ENCODE measurements around the gene MISFA. TPM values are rescaled to one million over a fixed set of nuclear protein-coding genes. Genes with fewer than 3 reads are reported as not detected.
"Not testable (repeated sequence)": the region's sequence is repeated elsewhere in the genome, so short reads cannot be mapped to it uniquely, and the experiment has no call there.

Gene MISFA
- total and polyA plus RNA-seq, 8 donors = 0.63 to 4.1 (median 1.4) TPM

DNA sequence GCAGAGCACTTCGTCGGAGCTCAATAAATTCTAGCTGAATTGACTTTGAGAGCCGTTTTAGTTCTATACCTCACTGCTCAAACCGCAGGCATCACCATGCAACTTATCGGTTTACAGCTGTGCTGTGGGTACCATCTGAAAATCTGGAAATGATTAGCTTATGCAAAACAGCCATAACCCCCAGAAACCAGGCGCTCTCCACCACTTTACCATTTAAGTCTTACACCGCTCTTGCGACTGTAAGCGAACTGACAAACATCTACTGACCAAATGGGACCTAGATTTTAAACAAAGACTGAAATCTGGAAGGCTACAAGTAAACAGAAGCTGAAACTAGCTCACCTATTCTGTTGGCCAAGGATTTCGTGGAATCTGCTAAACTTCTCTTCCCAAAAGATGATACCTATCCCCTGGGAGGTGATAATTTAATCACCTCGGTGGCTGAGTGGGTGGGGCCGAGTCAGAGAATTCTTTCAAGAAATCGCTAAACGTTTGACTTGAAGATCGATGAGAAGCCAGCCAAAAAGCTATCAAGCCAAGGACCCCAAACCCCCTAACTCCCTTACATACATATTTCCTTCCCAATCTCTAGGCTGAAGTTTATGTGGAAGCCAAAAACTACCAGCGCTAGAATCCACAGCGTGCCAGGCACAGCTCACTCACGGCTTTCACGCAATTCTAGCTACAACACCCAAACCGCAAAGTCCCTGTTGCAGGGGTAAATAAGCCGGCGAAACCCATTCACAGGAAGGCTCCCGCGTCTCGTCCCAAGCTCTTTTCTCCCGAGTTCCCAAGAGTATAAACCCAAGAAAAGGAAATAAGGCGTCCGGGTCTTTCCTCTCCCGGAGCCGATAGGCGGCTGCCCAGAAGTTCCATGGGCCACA lies 33.9 kb downstream of the MISFA start:
- ATAC-seq (peak in 2 of 4 donors; percentile 1 to 2), FAIRE-seq (no peak), DNase-seq (no peak)
- intact Hi-C loops (cut with DNase I) = no loop called here
- no peaks in the 10 kb centered on the region for H3K36me3 ChIP-seq
- no peaks in the 10 kb centered on the region for H3K9me3 ChIP-seq
- TF ChIP-seq CTCF (IDR thresholded peaks at IDR 0.05) = no peak
- peak overlapping the region; percentile 86 to 93 (median 92) for H3K27ac ChIP-seq
- WGBS, 2 donors = 2 to 4% methylated on average over 31 of the region's 31 CpGs
- H3K27me3 ChIP-seq = no peaks in the 10 kb centered on the region
- H3K4me3 ChIP-seq = peak overlapping the region; percentile 75 to 89 (median 78)
- H3K4me1 ChIP-seq = peaks cover 7 to 12% (median 11%) of the 10 kb centered on the region in 3 donors

DNA sequence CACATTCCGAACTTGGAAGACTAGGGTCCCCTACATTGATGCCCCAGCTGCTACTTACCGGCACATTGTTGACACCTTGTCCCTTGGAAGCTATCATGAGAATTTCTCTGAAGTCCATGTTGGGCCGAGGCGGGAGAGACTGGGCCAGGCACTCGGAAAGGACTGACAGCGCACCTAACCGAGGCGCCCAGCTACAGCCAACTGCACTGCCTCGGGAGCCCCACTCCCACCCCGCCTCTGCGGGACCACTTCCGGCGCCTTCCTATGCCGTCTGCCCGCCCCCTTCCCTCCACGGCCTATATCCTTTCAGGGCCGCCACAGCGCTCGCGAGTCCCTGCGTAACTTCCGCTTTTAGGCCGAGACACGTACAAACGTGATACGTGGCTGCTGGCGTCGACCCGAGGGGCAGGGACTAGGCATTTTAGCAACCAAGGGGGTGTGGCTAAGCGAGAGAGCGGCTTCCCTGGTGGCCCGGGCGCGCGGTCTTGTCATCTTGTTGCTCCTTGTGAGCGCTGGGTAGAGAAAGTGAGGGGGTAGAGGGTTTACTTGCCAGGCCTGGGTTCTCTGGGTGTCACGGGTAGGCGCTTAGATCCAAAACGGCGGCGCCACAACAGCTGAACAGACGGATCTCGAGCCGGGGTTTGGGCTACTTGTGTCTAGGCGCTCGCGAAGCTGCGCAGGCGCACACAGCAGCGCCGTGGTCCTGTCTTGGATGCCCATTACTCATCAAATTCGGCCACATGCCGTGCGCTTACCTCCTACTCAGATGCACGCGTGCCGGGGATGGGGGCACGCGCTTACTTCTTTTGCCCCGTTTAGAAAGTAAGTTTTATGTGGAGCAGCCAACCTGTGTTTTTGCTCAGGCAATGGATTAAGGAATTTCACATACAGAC lies 34.8 kb downstream of the MISFA start, which contains the start of gene SPTY2D1:
Gene SPTY2D1, minus strand, starts transcription at position 203 of the 893 bp plus-strand sequence. Its CDS starts 85 bp downstream, at position 118.
- peak; percentile 88 for FAIRE-seq
- peaks cover 7 to 12% (median 11%) of the 10 kb centered on the region in 3 donors for H3K4me1 ChIP-seq
- 0% methylated on average over 60 of the region's 60 CpGs for WGBS, 2 donors
- ATAC-seq = peak; percentile 97 to 100 (median 98)
- peak within 1 kb of the TSS; percentile 75 to 89 (median 78) for H3K4me3 ChIP-seq
- TF ChIP-seq CTCF (IDR thresholded peaks at IDR 0.05) = no peak
- no peaks in the 10 kb centered on the region for H3K9me3 ChIP-seq
- no peaks in the 10 kb centered on the region for H3K27me3 ChIP-seq
- peak within 1 kb of the TSS; percentile 86 to 93 (median 92) for H3K27ac ChIP-seq
- H3K36me3 ChIP-seq = no peaks in the 10 kb centered on the region
- DNase-seq = peak; percentile 93 to 100 (median 98)
- intact Hi-C loops (cut with DNase I) = no loop called here

- H3K4me3 ChIP-seq = no peak overlapping the region
- no peaks in the 10 kb centered on the region for H3K4me1 ChIP-seq
- H3K27me3 ChIP-seq = no peaks in the 10 kb centered on the region
- WGBS, 2 donors = 24 to 32% methylated on average over 1 of the region's 1 CpG
- no peaks in the 10 kb centered on the region for H3K9me3 ChIP-seq
- H3K27ac ChIP-seq = no peak overlapping the region
- no peaks in the 10 kb centered on the region for H3K36me3 ChIP-seq
- no peak for TF ChIP-seq CTCF (IDR thresholded peaks at IDR 0.05)
- DNase-seq (no peak), FAIRE-seq (no peak), ATAC-seq (no peak)
- intact Hi-C loops (cut with DNase I) = no loop called here
These were observed 42.1 kb downstream of the MISFA start for GRCh38 chr11:18641677-18642076.

- intact Hi-C loops (cut with DNase I) = not testable (repeated sequence)
These were observed 43.4 kb downstream of the MISFA start for GRCh38 chr11:18643034-18643433.

GRCh38 chr11:18650353-18650752 lies 50.8 kb downstream of the MISFA start:
- no peaks in the 10 kb centered on the region for H3K9me3 ChIP-seq
- ATAC-seq (no peak), FAIRE-seq (no peak), DNase-seq (no peak)
- H3K27me3 ChIP-seq = no peaks in the 10 kb centered on the region
- intact Hi-C loops (cut with DNase I) = no loop called here
- H3K4me3 ChIP-seq = no peak overlapping the region
- WGBS, 2 donors = 65 to 67% methylated on average over 4 of the region's 4 CpGs
- no peak overlapping the region for H3K27ac ChIP-seq
- no peaks in the 10 kb centered on the region for H3K36me3 ChIP-seq
- no peak for TF ChIP-seq CTCF (IDR thresholded peaks at IDR 0.05)
- no peaks in the 10 kb centered on the region for H3K4me1 ChIP-seq

More at GRCh38 chr11:18643034-18643433, 43.4 kb downstream of the MISFA start:
- WGBS, 2 donors = 73 to 78% methylated on average over 4 of the region's 4 CpGs
- not testable (repeated sequence) for H3K36me3 ChIP-seq, H3K27ac ChIP-seq, DNase-seq, ATAC-seq, H3K9me3 ChIP-seq, H3K27me3 ChIP-seq, H3K4me1 ChIP-seq, FAIRE-seq, H3K4me3 ChIP-seq
